CD4-positive, alpha-beta T cell treated with Interleukin-17A for 1 hour (primary cell): ENCODE measurements around the gene GPD1L.
"Not testable (repeated sequence)": the region's sequence is repeated elsewhere in the genome, so short reads cannot be mapped to it uniquely, and the experiment has no call there.

Source experiments
- DNase-seq: peaks from one replicate; pipeline ENCODE4 v3.0.0-alpha.2; 2020

The GPD1L gene

GRCh38 chr3:32106929-32107362, 526 bp downstream of the GPD1L start:
- no peak for DNase-seq

GRCh38 chr3:32108224-32108623, 1.8 kb downstream of the GPD1L start:
- DNase-seq = not testable (repeated sequence)

- no peak for DNase-seq
Measured at GRCh38 chr3:32109256-32109655, 2.8 kb downstream of the GPD1L start.

- DNase-seq = no peak
Measured at GRCh38 chr3:32110233-32110760, 3.9 kb downstream of the GPD1L start.

- DNase-seq = no peak
Measured at GRCh38 chr3:32111560-32111959, 5.1 kb downstream of the GPD1L start.

- peak; percentile 11 for DNase-seq
Measured at GRCh38 chr3:32113566-32113965, 7.1 kb downstream of the GPD1L start.

GRCh38 chr3:32113981-32114545, 7.6 kb downstream of the GPD1L start:
- no peak for DNase-seq

GRCh38 chr3:32114546-32115386, 8.3 kb downstream of the GPD1L start:
- DNase-seq = peak; percentile 82

- DNase-seq = no peak
Measured at GRCh38 chr3:32117320-32117719, 10.9 kb downstream of the GPD1L start.

- no peak for DNase-seq
Measured at GRCh38 chr3:32118215-32118614, 11.8 kb downstream of the GPD1L start.

- no peak for DNase-seq
Measured at GRCh38 chr3:32120471-32120870, 14.1 kb downstream of the GPD1L start.

GRCh38 chr3:32121137-32121536, 14.7 kb downstream of the GPD1L start:
- DNase-seq = no peak

GRCh38 chr3:32123620-32124019, 17.2 kb downstream of the GPD1L start:
- no peak for DNase-seq

GRCh38 chr3:32125012-32125411, 18.6 kb downstream of the GPD1L start:
- no peak for DNase-seq

GRCh38 chr3:32126305-32127015, 20.0 kb downstream of the GPD1L start:
- no peak for DNase-seq

- DNase-seq = no peak
Measured at GRCh38 chr3:32127219-32127826, 20.9 kb downstream of the GPD1L start.

GRCh38 chr3:32128936-32129335, 22.5 kb downstream of the GPD1L start:
- no peak for DNase-seq

GRCh38 chr3:32129832-32130231, 23.4 kb downstream of the GPD1L start:
- DNase-seq = no peak

GRCh38 chr3:32132121-32132520, 25.7 kb downstream of the GPD1L start:
- DNase-seq = no peak

GRCh38 chr3:32132706-32133105, 26.3 kb downstream of the GPD1L start:
- DNase-seq = no peak

- DNase-seq = no peak
Measured at GRCh38 chr3:32136703-32137102, 30.3 kb downstream of the GPD1L start.

GRCh38 chr3:32137870-32138269, 31.4 kb downstream of the GPD1L start:
- DNase-seq = no peak

GRCh38 chr3:32138545-32139104, 32.2 kb downstream of the GPD1L start:
- no peak for DNase-seq
